Globus pallidus (tissue), 1 donor: ENCODE results near the gene PRKCH.

Source experiments
- DNase-seq: peaks from one replicate; pipeline ENCODE4 v3.0.0-alpha.2; 2015; ENCODE audit warnings: low spot score

Gene PRKCH

DNA sequence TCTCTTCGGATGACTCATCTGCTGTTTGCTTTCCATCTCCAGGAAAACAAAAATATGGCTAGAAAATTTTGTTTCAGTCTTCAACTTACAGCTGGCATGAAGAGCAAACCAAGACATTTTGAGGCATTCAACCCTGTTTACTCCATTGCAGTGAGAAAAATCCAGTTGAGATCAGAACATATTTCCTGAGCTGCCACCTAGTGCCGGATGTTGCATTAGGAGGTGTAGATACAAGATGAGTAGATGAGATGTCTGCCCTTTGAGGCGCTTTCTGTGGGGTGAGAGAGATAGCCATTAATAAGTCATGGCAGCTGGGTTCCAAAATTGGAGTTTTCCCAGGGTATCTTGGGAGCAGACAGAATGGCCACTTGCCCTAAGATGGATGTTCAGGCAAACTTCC lies 171.1 kb downstream of the PRKCH start:
- no peak for DNase-seq

DNA sequence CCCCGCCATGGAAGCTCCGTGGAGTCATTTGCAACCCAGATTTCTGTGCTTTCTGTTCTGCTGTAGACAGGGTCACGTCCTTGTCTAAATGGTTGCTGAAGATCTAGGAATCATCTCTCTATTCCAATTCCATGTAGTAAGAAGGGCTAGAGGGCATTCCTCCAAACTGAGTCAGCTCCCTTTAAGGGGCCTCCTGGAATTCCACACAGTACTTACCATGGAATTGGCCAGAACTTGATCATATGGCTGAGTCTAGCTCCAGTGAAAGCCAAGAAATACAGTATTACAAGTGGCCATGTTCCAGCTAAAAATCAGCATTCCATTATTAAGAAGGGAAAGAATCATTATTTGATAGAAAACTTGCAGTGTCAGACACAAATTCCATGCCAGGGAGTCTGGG lies 171.9 kb downstream of the PRKCH start:
- no peak for DNase-seq

- DNase-seq, result no peak
Measured at GRCh38 chr14:61494018-61494417, 172.6 kb downstream of the PRKCH start.

GRCh38 chr14:61495809-61496208 lies 174.4 kb downstream of the PRKCH start:
- no peak for DNase-seq

DNA sequence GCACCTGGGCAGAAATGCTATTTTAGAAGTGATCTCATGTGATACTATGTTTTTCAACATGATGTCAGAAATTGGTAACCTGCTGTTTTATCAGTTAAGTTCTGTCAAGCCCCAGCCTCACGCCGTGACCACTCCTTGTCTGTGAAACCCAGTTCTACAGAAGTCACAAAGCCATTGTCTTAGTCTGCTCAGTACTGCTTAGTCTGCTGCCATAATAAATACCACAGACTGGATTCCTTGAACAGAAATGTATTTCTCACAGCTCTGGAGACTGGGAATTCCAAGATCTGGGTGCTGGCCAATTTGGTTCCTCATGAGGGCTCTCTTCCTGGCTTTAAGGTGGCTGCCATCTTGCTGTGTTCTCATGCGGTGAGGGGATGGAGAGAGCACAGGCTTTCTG lies 176.9 kb downstream of the PRKCH start:
- no peak for DNase-seq

GRCh38 chr14:61498811-61499210 lies 177.4 kb downstream of the PRKCH start:
- no peak for DNase-seq

DNA sequence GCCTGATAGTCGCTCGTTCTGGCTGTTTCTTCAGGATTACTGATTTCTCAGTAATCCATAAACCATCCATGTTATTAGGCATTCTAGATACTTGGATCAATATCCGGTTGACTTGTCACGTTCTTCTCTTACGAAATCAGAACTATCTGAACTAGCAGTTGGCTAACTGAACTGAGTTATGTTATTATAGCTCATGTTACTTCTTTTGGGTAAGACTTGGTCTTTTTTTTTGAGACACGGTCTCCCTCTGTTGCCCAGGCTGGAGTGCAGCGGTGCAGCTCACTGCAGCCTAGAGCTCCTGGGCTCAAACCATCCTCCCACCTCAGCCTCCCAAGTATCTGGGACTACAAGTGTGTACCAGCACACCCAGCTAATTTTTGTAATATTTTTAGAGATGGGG lies 178.6 kb downstream of the PRKCH start:
- DNase-seq, result no peak

DNA sequence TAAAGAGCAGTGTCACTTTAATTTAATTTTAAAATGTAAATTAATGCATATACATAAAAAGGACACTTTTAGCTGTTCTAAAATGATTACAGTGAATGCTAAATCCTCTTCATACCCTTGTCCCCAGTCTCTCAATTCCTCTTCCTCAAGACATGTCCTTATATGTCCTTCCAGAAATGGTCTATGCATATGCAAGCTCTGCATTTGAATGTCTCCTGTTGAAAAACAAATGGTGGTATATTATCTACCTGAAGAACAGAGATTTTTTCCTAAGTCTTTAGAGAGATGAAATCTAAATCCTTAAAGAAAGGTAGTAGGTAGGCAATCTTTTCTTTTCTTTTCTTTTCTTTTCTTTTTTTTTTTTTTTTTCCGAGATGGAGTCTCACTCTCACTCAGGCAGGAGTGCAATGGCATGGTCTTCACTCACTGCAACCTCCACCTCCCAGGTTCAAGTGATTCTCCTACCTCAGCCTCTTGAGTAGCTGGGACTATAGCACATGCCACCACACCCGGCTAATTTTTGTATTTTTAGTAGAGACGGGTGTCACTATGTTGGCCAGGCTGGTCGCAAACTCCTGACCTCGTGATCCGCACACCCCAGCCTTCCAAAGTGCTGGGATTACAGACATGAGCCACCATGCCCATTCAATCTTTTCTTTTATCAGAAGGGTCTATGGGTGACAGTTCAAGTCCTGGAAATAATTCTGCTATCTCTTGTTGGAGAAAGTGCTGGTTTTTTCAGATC lies 180.5 kb downstream of the PRKCH start:
- DNase-seq, result no peak

DNA sequence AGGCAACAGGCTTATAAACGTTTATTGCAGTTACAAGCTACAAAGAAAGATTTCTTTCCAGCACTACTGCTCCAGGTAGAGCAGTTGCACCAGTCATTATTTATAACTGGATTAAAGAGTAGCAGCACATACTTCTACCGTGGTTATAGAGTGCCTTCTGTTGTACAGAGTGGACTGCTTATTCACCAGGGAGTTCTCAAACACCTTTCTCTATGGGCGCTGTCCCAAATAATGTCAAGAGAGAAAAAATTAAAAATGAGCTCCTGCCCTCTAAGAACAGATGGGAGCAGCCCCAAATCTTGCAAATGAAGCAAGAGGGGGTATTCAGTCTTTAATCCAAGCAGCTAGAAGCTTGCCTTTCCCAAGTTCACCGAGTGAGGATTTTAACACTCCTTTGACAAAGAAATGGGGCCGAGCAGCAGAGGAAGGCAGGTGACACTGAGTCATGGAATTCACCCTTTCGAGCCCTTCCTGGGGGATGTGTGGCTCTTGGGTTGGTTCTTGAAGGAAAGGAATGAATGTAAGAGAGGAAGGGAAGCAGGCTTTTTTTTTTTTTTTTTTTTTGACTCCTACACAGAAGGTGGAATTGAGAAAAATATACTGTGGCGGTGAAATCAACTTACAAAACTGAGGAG lies 181.2 kb downstream of the PRKCH start:
- no peak for DNase-seq

DNA sequence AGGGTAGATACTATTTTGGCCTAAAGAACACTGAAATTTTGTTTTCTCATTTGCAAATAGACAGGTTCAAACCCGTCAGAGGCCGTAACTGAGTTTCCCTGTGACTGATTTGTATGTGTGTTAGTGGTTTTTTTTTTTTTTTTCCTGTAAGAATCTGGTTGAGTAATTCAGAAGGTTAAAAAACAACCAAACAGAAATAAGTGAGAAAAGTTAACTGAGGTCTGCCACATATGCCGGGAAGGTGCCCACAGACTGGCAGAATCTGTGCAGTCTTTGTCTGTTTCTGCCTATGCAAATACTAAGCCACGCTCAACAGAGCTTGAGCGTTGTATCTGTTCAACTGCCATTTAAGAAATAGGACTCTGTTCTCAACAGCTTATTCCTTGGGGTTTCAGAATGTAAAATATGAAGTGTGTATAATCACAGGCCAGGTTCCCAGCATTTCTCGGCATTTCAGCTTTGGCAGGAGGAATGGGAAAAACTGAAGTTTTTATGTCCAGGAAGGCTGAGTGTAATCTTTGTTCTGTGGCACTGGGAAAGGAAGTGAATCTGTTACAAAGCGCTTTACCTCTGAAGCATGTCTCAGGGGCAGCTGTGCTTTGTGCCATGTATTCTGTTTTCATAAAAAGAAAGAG lies 181.9 kb downstream of the PRKCH start:
- DNase-seq, result no peak

GRCh38 chr14:61504901-61505300 lies 183.5 kb downstream of the PRKCH start:
- no peak for DNase-seq

DNA sequence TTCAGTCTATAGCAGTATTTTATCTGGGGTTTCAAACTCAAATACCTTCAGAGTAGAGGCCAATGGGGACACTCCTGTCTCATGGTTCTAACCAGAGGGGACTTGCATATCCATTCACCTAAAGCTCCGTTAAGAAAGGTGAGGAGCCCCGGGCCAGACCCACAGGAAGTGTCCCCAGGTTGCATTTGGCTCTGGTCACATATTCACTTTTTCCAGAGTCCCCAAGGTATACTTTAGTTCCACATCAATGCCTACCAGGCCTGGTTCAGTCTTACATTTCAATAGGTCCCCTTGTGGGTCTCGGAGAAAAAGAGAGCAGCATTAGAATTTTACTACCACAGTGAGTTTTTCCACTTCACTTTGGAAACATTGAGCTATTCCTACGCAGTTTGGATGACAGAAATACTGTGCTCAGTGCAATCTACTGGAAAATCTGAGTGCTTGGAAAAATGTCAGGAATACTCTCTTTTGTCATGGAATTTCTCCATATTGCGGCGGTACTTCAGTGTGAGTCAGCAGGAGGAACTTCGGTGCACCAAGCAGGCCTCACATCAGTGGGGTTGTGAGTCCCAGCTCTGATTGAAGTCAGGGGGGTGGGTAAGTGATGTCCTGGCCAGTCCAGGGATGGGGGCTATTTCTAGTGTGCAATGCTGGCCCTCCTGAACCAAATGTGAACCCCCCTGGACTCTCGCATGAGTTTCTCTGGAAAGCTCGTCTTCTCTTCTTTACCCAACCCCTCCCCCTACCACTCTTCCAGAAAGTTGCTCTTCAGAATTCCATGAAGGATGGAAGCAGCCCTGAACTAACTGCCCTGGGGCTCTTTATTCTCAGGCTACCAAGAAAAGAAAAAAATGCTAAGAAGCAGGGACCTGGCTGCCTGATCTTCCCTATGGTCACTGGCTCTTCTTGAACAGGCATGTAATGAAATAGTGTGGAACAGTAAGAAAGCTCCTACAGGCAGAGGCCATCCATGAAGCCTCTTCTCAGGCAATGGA lies 184.7 kb downstream of the PRKCH start:
- no peak for DNase-seq

- no peak for DNase-seq
Measured at GRCh38 chr14:61508526-61508925, 187.1 kb downstream of the PRKCH start.

DNA sequence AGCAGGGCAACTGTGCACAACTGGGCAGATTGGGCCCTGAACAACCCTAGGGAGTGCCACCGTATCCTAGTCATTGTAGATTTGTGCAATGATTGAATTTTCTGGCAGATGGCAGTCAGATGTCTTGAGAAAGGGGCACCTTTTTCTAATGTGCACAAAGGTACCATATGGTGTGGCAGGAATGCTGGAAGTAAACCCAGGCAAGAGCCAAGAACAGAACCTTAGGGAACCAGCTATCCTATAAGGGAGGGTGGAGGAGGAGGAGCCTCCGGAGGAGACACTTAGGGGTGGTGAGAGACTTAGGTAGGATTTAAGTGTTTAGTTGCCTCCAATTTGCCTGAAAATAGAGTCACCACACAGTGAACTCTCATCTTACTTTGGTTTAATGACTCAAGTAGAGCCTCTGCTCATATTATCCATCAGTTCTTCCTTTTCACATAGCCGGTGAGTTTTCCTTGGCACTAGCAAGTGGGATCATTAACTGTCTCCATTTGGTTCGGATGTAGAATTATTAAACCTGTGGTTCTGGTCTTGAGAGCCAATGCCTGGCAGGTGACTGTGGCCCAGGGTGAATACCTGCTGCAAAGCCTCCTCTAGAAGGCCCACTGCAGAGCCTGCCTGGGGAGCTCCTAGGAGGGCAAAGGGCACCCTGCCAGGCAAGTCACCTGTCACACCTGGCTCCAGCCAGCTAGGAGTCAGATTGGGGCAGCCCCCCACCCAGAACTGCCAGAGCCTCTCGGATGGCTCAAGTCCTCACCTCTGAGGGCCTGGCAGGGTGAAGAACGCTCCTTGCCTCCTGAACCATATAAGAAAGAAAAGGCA lies 189.6 kb downstream of the PRKCH start:
- DNase-seq, result no peak

DNA sequence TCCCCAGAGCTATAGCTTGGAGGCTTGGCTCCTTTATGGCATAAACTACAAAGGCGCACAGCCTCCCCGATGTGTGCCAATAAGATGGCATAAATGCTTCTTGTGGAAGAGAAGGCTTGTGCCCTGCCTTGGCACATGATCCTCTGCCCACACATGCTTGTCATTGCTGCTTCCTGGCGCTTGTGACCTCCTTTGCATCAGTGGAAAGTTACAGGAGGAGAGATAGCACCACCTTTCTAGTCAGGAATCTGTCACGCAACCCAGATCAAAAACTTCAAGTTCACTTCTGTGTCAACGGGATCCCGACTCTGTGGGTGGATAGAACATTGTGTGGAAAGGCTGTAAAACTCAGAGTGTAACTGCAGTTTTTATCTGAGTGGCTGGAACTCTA lies 190.2 kb downstream of the PRKCH start:
- DNase-seq, result no peak

GRCh38 chr14:61512026-61512834 lies 190.9 kb downstream of the PRKCH start:
- no peak for DNase-seq

- DNase-seq, result no peak
Measured at GRCh38 chr14:61513986-61514830, 192.8 kb downstream of the PRKCH start.

GRCh38 chr14:61514927-61515326 lies 193.5 kb downstream of the PRKCH start:
- DNase-seq, result no peak

DNA sequence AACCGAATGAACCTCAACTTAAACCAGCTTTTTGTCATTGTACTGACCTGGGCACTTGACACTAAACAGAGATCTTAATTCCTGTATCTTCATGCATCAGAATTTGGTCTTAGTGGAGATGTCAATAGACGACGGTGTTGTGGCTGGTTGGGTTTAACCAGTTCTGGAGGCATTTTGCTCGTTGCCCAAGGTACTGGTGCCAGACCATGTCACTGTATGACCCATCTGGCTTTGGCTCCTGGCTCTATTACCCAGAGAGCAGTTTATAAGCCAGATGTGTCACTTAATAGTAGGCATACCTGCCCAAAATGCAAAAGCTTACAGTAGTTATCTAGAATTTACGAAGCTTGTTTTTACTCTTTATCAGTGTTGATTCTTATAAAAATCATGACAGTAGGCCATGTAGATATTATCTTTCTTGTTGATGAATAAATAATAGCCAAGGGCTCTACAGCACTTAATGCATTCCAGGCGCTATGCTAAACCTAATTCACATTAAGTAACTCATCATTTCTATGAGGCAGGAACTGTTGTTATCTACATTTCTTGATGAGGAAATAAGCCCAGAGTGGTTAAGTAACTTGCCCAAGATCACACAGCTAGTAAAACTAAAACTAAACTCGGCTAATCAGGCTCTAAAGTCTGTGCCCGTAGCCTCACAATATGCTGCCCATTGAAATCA lies 194.2 kb downstream of the PRKCH start:
- DNase-seq, result no peak
